HepG2 (cell line): ENCODE data around the gene ALB. TPM values are rescaled to one million over a fixed set of nuclear protein-coding genes. Genes with fewer than 3 reads are reported as not detected.
A peak's percentile ranks its signal among the peaks of the same experiment; 100 is the strongest.

Source experiments
- ARNT2 ChIP-seq: sonication (generic); formaldehyde crosslinking; IDR thresholded peaks from 2 replicates; pipeline ENCODE4 v1.8.0; 2022; ENCODE audit warnings: mild to moderate bottlenecking, low read depth, missing genetic modification reagents, moderate library complexity
- ELF3 ChIP-seq: IDR thresholded peaks from 2 replicates; pipeline ENCODE4 v1.6.1; 2016; ENCODE audit warnings: missing genetic modification reagents, missing compliant biosample characterization
- ETS1 ChIP-seq: sonication (generic); formaldehyde crosslinking; IDR thresholded peaks from 2 replicates; pipeline ENCODE4 v1.4.0; 2020; ENCODE audit warnings: missing genetic modification reagents
- GABPA ChIP-seq, 2 experiments: IDR thresholded peaks; 2 replicates each; pipeline ENCODE4 v1.6.1; 2011 to 2016; ENCODE audit warnings: low read depth in 2 of 2, low read length in 1 of 2, missing biosample characterization in 1 of 2, missing genetic modification characterization in 1 of 2
- GATAD1 ChIP-seq: IDR thresholded peaks from 2 replicates; pipeline ENCODE4 v1.6.1; 2016; ENCODE audit warnings: missing genetic modification reagents, missing compliant biosample characterization
- HNRNPUL1 ChIP-seq: fragments of 200-400 bp; formaldehyde crosslinking; IDR thresholded peaks from 2 replicates; pipeline ENCODE4 v1.6.1; 2017; ENCODE audit warnings: low read depth, mild to moderate bottlenecking, low read length, moderate library complexity
- KAT2B ChIP-seq: fragments of 150-350 bp; IDR thresholded peaks from 2 replicates; pipeline ENCODE4 v1.6.1; 2014; ENCODE audit warnings: low read depth, low read length, borderline replicate concordance
- MBNL3 ChIP-seq: fragments of 250-450 bp; sonication (Bioruptor Pico); conservative IDR thresholded peaks from 2 replicates; pipeline ENCODE4 v1.8.0; 2022; ENCODE audit warnings: mild to moderate bottlenecking, inconsistent platforms
- NKX3-1 ChIP-seq: sonication (generic); formaldehyde crosslinking; IDR thresholded peaks from 2 replicates; pipeline ENCODE4 v1.5.0; 2020; ENCODE audit warnings: missing genetic modification reagents
- NR2F2 ChIP-seq: IDR thresholded peaks from 2 replicates; pipeline ENCODE4 v1.6.1; 2012; ENCODE audit warnings: low read depth, inconsistent platforms, borderline replicate concordance
- NRL ChIP-seq: sonication (generic); formaldehyde crosslinking; IDR thresholded peaks from 2 replicates; pipeline ENCODE4 v1.5.0; 2020; ENCODE audit warnings: missing genetic modification reagents, mild to moderate bottlenecking, moderate library complexity, borderline replicate concordance
- RBM22 ChIP-seq: fragments of 200-400 bp; formaldehyde crosslinking; optimal IDR thresholded peaks from 2 replicates; pipeline ENCODE3; 2017; ENCODE audit warnings: mild to moderate bottlenecking, low read length, moderate library complexity
- TEF ChIP-seq: sonication (generic); formaldehyde crosslinking; IDR thresholded peaks from 2 replicates; pipeline ENCODE4 v1.5.0; 2020; ENCODE audit warnings: missing genetic modification reagents
- TRIM24 ChIP-seq: sonication (generic); formaldehyde crosslinking; IDR thresholded peaks from 2 replicates; pipeline ENCODE4 v1.8.0; 2022; ENCODE audit warnings: mild to moderate bottlenecking, missing genetic modification reagents
- ZBTB7B ChIP-seq: sonication (generic); formaldehyde crosslinking; IDR thresholded peaks from 2 replicates; pipeline ENCODE4 v1.4.0; 2020; ENCODE audit warnings: missing genetic modification reagents
- ZMYM3 ChIP-seq: sonication (generic); formaldehyde crosslinking; IDR thresholded peaks from 2 replicates; pipeline ENCODE4 v1.5.1; 2020; ENCODE audit warnings: mild to moderate bottlenecking, missing genetic modification reagents
- ZNF12 ChIP-seq: sonication (generic); formaldehyde crosslinking; IDR thresholded peaks from 2 replicates; pipeline ENCODE4 v1.5.0; 2020; ENCODE audit warnings: missing genetic modification reagents
- ZNF180 ChIP-seq: sonication (generic); formaldehyde crosslinking; IDR thresholded peaks from 2 replicates; pipeline ENCODE4 v1.4.0; 2020; ENCODE audit warnings: low read depth, missing genetic modification reagents, borderline replicate concordance
- ZNF234 ChIP-seq: sonication (generic); formaldehyde crosslinking; conservative IDR thresholded peaks from 2 replicates; pipeline ENCODE4 v1.5.1; 2020; ENCODE audit warnings: mild to moderate bottlenecking, missing genetic modification reagents
- polyA plus RNA-seq, 8 experiments: library from polyadenylated mRNA; depleted of rRNA in 3 of 8; stranded (reverse) in 7 of 8; unstranded in 1 of 8; fragments of >200 nt; fragmentation: Illumina TruSeq in 4 of 8; extraction: Trizol in 4 of 8; gene quantifications; 2 replicates each; pipeline versions ENCODE4 v1.2.1 to v1.2.3, GENCODE V29; 2011 to 2016; ENCODE audit warnings: low read depth in 4 of 8, missing spikeins in 1 of 8, mixed read lengths in 1 of 8; ENCODE audit not compliant: insufficient read depth in 1 of 8
- total RNA-seq, 5 experiments: library from RNA; depleted of rRNA; stranded (reverse); fragments of >200 nt; fragmentation: Illumina TruSeq; extraction: Trizol; gene quantifications; 2 replicates each; pipeline ENCODE4 v1.2.3, GENCODE V29; 2016; ENCODE audit warnings: low read depth in 1 of 5
- TF ChIP-seq, protein P1 (sequence below), 2 experiments: sonication (generic) in 1 of 2; formaldehyde crosslinking in 1 of 2; IDR thresholded peaks; 2 replicates each; pipeline versions ENCODE4 v1.6.1 to v1.9.0; 2014 to 2022; ENCODE audit warnings: antibody characterized with exemption in 1 of 2, borderline replicate concordance in 1 of 2, inconsistent platforms in 1 of 2, low read depth in 1 of 2, missing genetic modification reagents in 1 of 2
- TF ChIP-seq, protein P2 (sequence below): sonication (generic); formaldehyde crosslinking; IDR thresholded peaks from 2 replicates; pipeline ENCODE4 v1.5.0; 2020; ENCODE audit warnings: missing genetic modification reagents

Gene ALB
- total and polyA plus RNA-seq, 2 of the 13 experiments (the other 11 are each of a cell fraction or from before 2014, with no cell fraction given): 22,259 to 22,625 TPM

DNA sequence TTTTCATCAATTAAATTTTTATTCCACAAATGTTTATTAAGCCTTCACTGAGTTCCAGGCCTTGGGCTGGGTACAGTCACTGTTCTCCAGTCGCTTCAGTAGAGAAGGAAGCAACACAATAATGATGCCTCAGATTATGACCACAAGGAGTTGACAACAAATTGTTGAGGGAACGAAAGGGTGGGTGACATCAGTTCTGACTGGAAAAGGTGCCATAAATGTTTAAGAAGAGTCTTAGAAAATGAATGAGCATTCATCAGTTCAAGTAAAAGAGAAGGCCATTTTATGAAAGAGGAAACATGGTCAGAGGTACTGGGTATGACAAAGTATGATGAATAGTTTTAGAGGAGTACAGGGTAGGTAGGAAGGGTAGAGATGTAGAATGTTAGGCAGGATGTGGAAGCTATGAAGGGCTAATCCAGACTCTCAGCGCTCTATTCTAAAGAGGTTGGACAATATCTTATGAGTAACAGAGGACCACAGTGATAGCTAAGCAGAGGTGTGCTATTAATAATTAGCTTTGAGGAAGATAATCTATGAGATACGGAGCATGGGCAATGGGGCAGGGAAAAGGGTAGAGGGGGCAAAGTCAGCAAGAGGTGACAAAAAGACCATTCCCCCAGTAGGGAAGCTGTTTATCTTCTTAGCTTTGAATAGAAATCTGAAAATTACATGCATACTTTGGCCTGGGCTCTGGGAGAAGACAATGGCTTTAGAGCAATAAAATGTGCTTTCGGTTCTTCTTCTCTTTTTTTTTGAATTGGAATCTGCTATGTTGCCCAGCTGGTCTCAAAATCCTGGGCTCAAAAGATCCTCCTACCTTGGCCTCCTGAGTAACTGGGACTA lies 52.3 kb downstream of the ALB start (continued):
- no peak for TF ChIP-seq TEF (CRISPR knock-in tag)
- no peak for TF ChIP-seq NRL (CRISPR knock-in tag)
- TF ChIP-seq ZNF234 (CRISPR knock-in tag): no peak
- TF ChIP-seq HNRNPUL1: no peak
- TF ChIP-seq NR2F2: peak; percentile 29; the same call in 1 of the 2 replicates
- TF ChIP-seq ZBTB7B: no peak
- no peak for TF ChIP-seq MBNL3 (CRISPR knock-in tag)
- TF ChIP-seq ZNF12: no peak
- no peak for TF ChIP-seq ELF3 (CRISPR knock-in tag)
- no peak; the same call in 1 of the 2 replicates for TF ChIP-seq NKX3-1 (CRISPR knock-in tag)
- TF ChIP-seq, protein P1, sequence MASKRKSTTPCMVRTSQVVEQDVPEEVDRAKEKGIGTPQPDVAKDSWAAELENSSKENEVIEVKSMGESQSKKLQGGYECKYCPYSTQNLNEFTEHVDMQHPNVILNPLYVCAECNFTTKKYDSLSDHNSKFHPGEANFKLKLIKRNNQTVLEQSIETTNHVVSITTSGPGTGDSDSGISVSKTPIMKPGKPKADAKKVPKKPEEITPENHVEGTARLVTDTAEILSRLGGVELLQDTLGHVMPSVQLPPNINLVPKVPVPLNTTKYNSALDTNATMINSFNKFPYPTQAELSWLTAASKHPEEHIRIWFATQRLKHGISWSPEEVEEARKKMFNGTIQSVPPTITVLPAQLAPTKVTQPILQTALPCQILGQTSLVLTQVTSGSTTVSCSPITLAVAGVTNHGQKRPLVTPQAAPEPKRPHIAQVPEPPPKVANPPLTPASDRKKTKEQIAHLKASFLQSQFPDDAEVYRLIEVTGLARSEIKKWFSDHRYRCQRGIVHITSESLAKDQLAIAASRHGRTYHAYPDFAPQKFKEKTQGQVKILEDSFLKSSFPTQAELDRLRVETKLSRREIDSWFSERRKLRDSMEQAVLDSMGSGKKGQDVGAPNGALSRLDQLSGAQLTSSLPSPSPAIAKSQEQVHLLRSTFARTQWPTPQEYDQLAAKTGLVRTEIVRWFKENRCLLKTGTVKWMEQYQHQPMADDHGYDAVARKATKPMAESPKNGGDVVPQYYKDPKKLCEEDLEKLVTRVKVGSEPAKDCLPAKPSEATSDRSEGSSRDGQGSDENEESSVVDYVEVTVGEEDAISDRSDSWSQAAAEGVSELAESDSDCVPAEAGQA (IDR thresholded peaks at IDR 0.05; ENCODE audit: low read depth): no peak
- TF ChIP-seq, protein P1 (CRISPR knock-in tag; IDR thresholded peaks at IDR 0.05; ENCODE audit: borderline replicate concordance): no peak
- TF ChIP-seq, protein P2, sequence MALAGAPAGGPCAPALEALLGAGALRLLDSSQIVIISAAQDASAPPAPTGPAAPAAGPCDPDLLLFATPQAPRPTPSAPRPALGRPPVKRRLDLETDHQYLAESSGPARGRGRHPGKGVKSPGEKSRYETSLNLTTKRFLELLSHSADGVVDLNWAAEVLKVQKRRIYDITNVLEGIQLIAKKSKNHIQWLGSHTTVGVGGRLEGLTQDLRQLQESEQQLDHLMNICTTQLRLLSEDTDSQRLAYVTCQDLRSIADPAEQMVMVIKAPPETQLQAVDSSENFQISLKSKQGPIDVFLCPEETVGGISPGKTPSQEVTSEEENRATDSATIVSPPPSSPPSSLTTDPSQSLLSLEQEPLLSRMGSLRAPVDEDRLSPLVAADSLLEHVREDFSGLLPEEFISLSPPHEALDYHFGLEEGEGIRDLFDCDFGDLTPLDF (CRISPR knock-in tag): no peak
- TF ChIP-seq GABPA (IDR thresholded peaks at IDR 0.05; ENCODE audit: low read depth, low read length): no peak
- no peak for TF ChIP-seq GABPA (CRISPR knock-in tag; IDR thresholded peaks at IDR 0.05; ENCODE audit: low read depth)
- TF ChIP-seq KAT2B: no peak
- TF ChIP-seq ZNF180 (CRISPR knock-in tag): no peak
- peak; percentile 97 for TF ChIP-seq RBM22
- TF ChIP-seq GATAD1 (CRISPR knock-in tag): no peak
- no peak for TF ChIP-seq ZMYM3 (CRISPR knock-in tag)
- peak; percentile 36; the same call in 1 of the 2 replicates for TF ChIP-seq ARNT2 (CRISPR knock-in tag)
- no peak for TF ChIP-seq ETS1
- no peak for TF ChIP-seq TRIM24 (CRISPR knock-in tag)
